GM18505 (cell line): ENCODE data around the gene PRKCG.

Experiments
- ATAC-seq: cut with Tn5 transposase; IDR thresholded peaks from one replicate; pipeline ENCODE4 v1.9.1; 2021; ENCODE audit not compliant: unreplicated experiment
- POLR2A ChIP-seq: IDR thresholded peaks from 4 replicates; pipeline ENCODE4 v1.6.1; 2011; ENCODE audit warnings: borderline replicate concordance; ENCODE audit not compliant: insufficient read depth, insufficient read length; ENCODE audit errors: extremely low read depth

Gene PRKCG

DNA sequence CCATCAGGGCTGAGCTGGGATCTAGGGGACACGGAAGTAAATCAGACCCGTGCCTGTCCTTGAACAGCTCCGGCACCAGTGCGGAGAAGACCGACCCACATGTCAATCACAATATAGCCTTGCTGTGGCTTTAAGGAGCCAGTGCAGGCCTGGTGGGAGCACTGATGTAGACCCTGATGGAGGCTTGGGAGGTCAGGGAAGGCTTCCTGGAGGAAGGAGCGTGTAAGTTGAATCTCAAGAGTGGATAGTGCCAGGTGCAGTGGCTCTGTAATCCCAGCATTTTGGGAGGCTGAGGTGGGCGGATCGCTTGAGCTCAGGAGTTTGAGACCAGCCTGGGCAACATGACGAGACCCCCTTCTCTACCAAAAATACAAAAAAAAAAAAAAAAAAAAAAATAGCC, 70.0 kb downstream of the PRKCG start:
- ATAC-seq: no peak
- TF ChIP-seq POLR2A: no peak

DNA sequence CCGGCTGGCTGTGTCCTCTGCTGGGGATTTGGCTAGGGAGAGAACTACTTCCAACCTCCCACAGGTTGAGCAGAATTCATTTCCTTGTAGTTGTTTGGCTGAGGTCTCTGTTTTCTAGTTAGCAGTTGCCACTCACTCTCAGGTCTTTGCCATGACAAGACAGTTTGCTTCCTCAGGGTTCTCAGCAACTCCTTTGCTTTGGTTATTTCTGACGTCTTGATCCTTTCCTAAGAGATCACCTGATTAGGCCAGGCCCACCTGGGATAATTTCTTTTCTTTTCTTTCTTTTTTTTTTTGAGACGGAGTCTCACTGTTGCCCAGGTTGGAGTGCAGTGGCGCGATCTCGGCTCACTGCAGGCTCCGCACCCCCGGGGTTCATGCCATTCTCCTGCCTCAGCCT, 71.4 kb downstream of the PRKCG start:
- no peak for TF ChIP-seq POLR2A
- no peak for ATAC-seq
